ENCODE results near the gene ACTL6B.

ACTL6B gene

GRCh38 chr7:100606313-100606712 is 49.9 kb downstream of the ACTL6B start:
- Histone ChIP-seq H3K4me1 (ENCODE audit: control insufficient read depth in 1 of 2, insufficient read depth in 2 of 2, low read length in 2 of 2) (peaks cover 20 to 34% of the 10 kb centered on the region in 2 experiments), H3K23ac (ENCODE audit: low read length) (no peak overlapping the region), H3K18ac (ENCODE audit: low read length) (no peak overlapping the region), H2AFZ (ENCODE audit: insufficient read depth, low read length, poor library complexity) (no peak overlapping the region), H2AK5ac (ENCODE audit: low read length) (no peak overlapping the region), H3K14ac (ENCODE audit: low read length) (no peak overlapping the region), H2BK120ac (ENCODE audit: insufficient read depth, low read length, poor library complexity) (no peak overlapping the region), H3K9ac (ENCODE audit: low read length) (no peak overlapping the region), H2BK12ac (ENCODE audit: low read length) (no peak overlapping the region), H3K27ac (ENCODE audit: low read depth, low read length) (no peak overlapping the region), H4K12ac (ENCODE audit: low read depth, low read length) (no peak overlapping the region), H4K91ac (ENCODE audit: low read depth, low read length) (no peak overlapping the region), H3K79me1 (ENCODE audit: low read length) (peaks cover 17% of the 10 kb centered on the region), H3K27me3 (ENCODE audit: insufficient read depth, low read length) (no peaks in the 10 kb centered on the region), H3K9me3 (ENCODE audit: insufficient read depth, low read depth, low read length) (no peaks in the 10 kb centered on the region), H3K36me3 (ENCODE audit: control insufficient read depth in 1 of 2, insufficient read depth in 2 of 2, low read length in 2 of 2) (peaks cover 2 to 3% of the 10 kb centered on the region in 2 experiments), H4K8ac (ENCODE audit: low read depth, low read length) (no peak overlapping the region), H3K79me2 (ENCODE audit: control insufficient read depth, insufficient read depth, low read length, poor library complexity) (no peaks in the 10 kb centered on the region), H2BK5ac (ENCODE audit: low read depth, low read length, poor library complexity) (no peak overlapping the region), H3K4me3 (ENCODE audit: low read depth, low read length) (no peak overlapping the region), H3K4me2 (ENCODE audit: low read length) (no peak overlapping the region), H3K4ac (ENCODE audit: low read depth, low read length) (no peak overlapping the region)
- WGBS (ENCODE audit: extremely low coverage, insufficient coverage, insufficient read length): no CpG with 5 or more reads among the region's 12 CpGs
- no peak for DNase-seq

DNA sequence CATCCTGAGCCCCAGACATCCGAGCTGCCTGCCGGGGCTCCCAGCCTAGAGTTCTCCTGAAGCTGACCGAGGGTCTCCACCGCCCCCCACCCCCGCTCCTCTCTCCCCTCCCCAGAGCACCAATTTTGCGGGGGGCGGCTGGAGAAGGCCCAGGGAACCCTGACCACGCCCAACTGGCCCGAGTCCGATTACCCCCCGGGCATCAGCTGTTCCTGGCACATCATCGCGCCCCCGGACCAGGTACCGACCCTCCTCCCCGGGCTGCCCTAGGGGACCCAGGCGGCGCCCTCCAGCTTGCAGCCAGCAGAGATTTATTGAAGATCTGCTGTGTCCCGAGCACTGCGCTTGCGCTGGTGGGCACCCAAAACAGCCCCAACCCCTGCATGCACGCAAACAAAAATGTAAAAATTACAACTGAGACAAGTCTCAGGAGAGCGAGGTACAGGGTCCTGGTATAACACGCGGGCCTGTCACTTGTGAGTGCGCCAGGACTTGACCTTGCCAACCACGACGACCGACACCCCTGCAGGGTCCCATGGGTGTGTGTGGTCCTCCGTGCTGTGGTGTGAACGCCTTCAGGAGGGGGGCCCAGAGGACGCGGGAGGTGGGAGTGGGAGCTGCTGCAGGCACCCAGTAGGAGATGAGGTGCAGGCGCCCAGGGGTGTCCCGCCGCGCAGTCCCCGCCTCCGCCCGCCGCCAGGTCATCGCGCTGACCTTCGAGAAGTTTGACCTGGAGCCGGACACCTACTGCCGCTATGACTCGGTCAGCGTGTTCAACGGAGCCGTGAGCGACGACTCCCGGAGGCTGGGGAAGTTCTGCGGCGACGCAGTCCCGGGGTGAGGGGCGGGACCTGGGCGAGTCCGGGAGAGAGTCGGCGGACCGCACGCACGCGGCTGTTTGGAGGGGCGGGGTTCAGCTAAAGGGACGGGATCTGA is 51.0 kb downstream of the ACTL6B start:
- Histone ChIP-seq H3K36me3 (ENCODE audit: control insufficient read depth in 1 of 2, insufficient read depth in 2 of 2, low read length in 2 of 2) (peaks cover 2 to 3% of the 10 kb centered on the region in 2 experiments), H3K14ac (ENCODE audit: low read length) (peak overlapping the region; percentile 57), H2BK120ac (ENCODE audit: insufficient read depth, low read length, poor library complexity) (peak overlapping the region; percentile 57), H3K23ac (ENCODE audit: low read length) (no peak overlapping the region), H2AK5ac (ENCODE audit: low read length) (no peak overlapping the region), H3K4me3 (ENCODE audit: low read depth, low read length) (peak overlapping the region; percentile 65), H3K9me3 (ENCODE audit: insufficient read depth, low read depth, low read length) (no peaks in the 10 kb centered on the region), H3K18ac (ENCODE audit: low read length) (peak overlapping the region; percentile 85), H3K79me2 (ENCODE audit: control insufficient read depth, insufficient read depth, low read length, poor library complexity) (no peaks in the 10 kb centered on the region), H3K4me1 (ENCODE audit: control insufficient read depth in 1 of 2, insufficient read depth in 2 of 2, low read length in 2 of 2) (peaks cover 20 to 34% of the 10 kb centered on the region in 2 experiments), H3K9ac (ENCODE audit: low read length) (no peak overlapping the region), H4K91ac (ENCODE audit: low read depth, low read length) (no peak overlapping the region), H2BK5ac (ENCODE audit: low read depth, low read length, poor library complexity) (no peak overlapping the region), H3K27me3 (ENCODE audit: insufficient read depth, low read length) (no peaks in the 10 kb centered on the region), H3K79me1 (ENCODE audit: low read length) (peaks cover 17% of the 10 kb centered on the region), H3K27ac (ENCODE audit: low read depth, low read length) (no peak overlapping the region), H4K12ac (ENCODE audit: low read depth, low read length) (peak overlapping the region; percentile 55), H3K4me2 (ENCODE audit: low read length) (peak overlapping the region; percentile 97), H2AFZ (ENCODE audit: insufficient read depth, low read length, poor library complexity) (peak overlapping the region; percentile 32), H2BK12ac (ENCODE audit: low read length) (no peak overlapping the region), H4K8ac (ENCODE audit: low read depth, low read length) (peak overlapping the region; percentile 88), H3K4ac (ENCODE audit: low read depth, low read length) (no peak overlapping the region)
- WGBS (ENCODE audit: extremely low coverage, insufficient coverage, insufficient read length): no CpG with 5 or more reads among the region's 68 CpGs
- DNase-seq: peak; percentile 29 to 47

DNA sequence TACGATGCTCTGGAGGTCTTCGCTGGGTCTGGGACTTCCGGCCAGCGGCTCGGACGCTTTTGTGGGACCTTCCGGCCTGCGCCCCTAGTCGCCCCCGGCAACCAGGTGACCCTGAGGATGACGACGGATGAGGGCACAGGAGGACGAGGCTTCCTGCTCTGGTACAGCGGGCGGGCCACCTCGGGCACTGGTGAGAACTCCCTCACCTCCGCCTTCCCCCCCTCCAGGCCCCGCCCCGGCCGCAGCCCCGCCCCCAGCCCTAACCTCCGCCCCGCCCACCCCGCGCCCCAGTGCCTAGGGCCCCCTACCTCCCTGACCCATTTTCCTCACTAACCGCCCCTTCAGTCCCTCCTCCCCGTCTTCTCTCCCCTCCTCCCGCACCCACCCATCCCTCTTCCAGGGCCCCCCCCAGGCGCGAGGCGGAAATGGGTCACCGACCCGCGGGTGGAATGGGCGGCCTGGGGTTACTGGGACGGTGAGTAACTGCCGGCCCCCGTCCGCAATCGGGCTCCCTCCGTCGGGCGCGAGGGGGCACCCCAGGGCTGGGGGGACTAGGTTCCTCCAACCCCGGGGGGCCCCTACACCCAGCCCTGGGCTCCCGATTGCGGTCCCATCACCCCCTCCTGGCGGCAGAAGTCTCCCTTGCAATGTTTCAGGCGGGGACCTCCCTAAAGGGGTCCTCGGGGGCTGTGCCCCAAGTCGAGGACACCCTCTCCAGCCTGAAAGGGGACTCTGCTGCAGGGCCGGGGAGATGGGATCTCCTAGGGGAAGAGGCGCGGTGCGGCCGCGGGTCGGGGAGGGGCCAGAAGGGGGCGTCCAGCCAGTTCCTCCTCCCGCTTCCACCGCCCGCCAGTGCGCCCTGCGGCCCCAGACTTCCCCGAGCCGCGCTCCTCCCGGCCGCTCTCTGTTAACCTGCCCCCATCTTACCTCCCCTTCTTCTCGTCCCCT is 51.9 kb downstream of the ACTL6B start:
- peaks cover 2 to 3% of the 10 kb centered on the region in 2 experiments for H3K36me3 ChIP-seq (ENCODE audit: control insufficient read depth in 1 of 2, insufficient read depth in 2 of 2, low read length in 2 of 2)
- no peaks in the 10 kb centered on the region for H3K9me3 ChIP-seq (ENCODE audit: insufficient read depth, low read depth, low read length)
- no peak overlapping the region for H3K23ac ChIP-seq (ENCODE audit: low read length)
- H3K4me1 ChIP-seq (ENCODE audit: control insufficient read depth in 1 of 2, insufficient read depth in 2 of 2, low read length in 2 of 2): peaks cover 20 to 34% of the 10 kb centered on the region in 2 experiments
- H2BK120ac ChIP-seq (ENCODE audit: insufficient read depth, low read length, poor library complexity): peak overlapping the region; percentile 57
- H3K9ac ChIP-seq (ENCODE audit: low read length): peak overlapping the region; percentile 68
- H3K18ac ChIP-seq (ENCODE audit: low read length): peak overlapping the region; percentile 85
- H3K79me2 ChIP-seq (ENCODE audit: control insufficient read depth, insufficient read depth, low read length, poor library complexity): no peaks in the 10 kb centered on the region
- H3K4ac ChIP-seq (ENCODE audit: low read depth, low read length): peak overlapping the region; percentile 53
- H3K27ac ChIP-seq (ENCODE audit: low read depth, low read length): peak overlapping the region; percentile 48
- H2AFZ ChIP-seq (ENCODE audit: insufficient read depth, low read length, poor library complexity): peak overlapping the region; percentile 32
- DNase-seq: peak; percentile 60 to 73
- no peak overlapping the region for H2AK5ac ChIP-seq (ENCODE audit: low read length)
- H4K12ac ChIP-seq (ENCODE audit: low read depth, low read length): peak overlapping the region; percentile 34
- H3K4me2 ChIP-seq (ENCODE audit: low read length): peak overlapping the region; percentile 97
- no peak overlapping the region for H2BK12ac ChIP-seq (ENCODE audit: low read length)
- peak overlapping the region; percentile 56 for H2BK5ac ChIP-seq (ENCODE audit: low read depth, low read length, poor library complexity)
- peak overlapping the region; percentile 65 for H3K4me3 ChIP-seq (ENCODE audit: low read depth, low read length)
- H3K14ac ChIP-seq (ENCODE audit: low read length): peak overlapping the region; percentile 61
- WGBS (ENCODE audit: extremely low coverage, insufficient coverage, insufficient read length): no CpG with 5 or more reads among the region's 70 CpGs
- H3K27me3 ChIP-seq (ENCODE audit: insufficient read depth, low read length): no peaks in the 10 kb centered on the region
- H4K91ac ChIP-seq (ENCODE audit: low read depth, low read length): peak overlapping the region; percentile 87
- peak overlapping the region; percentile 88 for H4K8ac ChIP-seq (ENCODE audit: low read depth, low read length)
- peaks cover 17% of the 10 kb centered on the region for H3K79me1 ChIP-seq (ENCODE audit: low read length)

- Histone ChIP-seq H3K4me2 (ENCODE audit: low read length) (peak overlapping the region; percentile 65), H3K27ac (ENCODE audit: low read depth, low read length) (peak overlapping the region; percentile 31), H3K36me3 (ENCODE audit: control insufficient read depth in 1 of 2, insufficient read depth in 2 of 2, low read length in 2 of 2) (peaks cover 2 to 3% of the 10 kb centered on the region in 2 experiments), H2BK5ac (ENCODE audit: low read depth, low read length, poor library complexity) (no peak overlapping the region), H3K4ac (ENCODE audit: low read depth, low read length) (peak overlapping the region; percentile 22), H4K91ac (ENCODE audit: low read depth, low read length) (peak overlapping the region; percentile 45), H3K9ac (ENCODE audit: low read length) (no peak overlapping the region), H3K27me3 (ENCODE audit: insufficient read depth, low read length) (no peaks in the 10 kb centered on the region), H3K79me1 (ENCODE audit: low read length) (peaks cover 17% of the 10 kb centered on the region), H3K79me2 (ENCODE audit: control insufficient read depth, insufficient read depth, low read length, poor library complexity) (no peaks in the 10 kb centered on the region), H3K4me3 (ENCODE audit: low read depth, low read length) (peak overlapping the region; percentile 57), H2AFZ (ENCODE audit: insufficient read depth, low read length, poor library complexity) (peak overlapping the region; percentile 24), H3K9me3 (ENCODE audit: insufficient read depth, low read depth, low read length) (no peaks in the 10 kb centered on the region), H4K8ac (ENCODE audit: low read depth, low read length) (peak overlapping the region; percentile 69), H4K12ac (ENCODE audit: low read depth, low read length) (peak overlapping the region; percentile 33), H3K23ac (ENCODE audit: low read length) (no peak overlapping the region), H3K14ac (ENCODE audit: low read length) (peak overlapping the region; percentile 5), H2BK12ac (ENCODE audit: low read length) (no peak overlapping the region), H3K4me1 (ENCODE audit: control insufficient read depth in 1 of 2, insufficient read depth in 2 of 2, low read length in 2 of 2) (peaks cover 20 to 34% of the 10 kb centered on the region in 2 experiments), H2AK5ac (ENCODE audit: low read length) (no peak overlapping the region), H3K18ac (ENCODE audit: low read length) (peak overlapping the region; percentile 28), H2BK120ac (ENCODE audit: insufficient read depth, low read length, poor library complexity) (peak overlapping the region; percentile 2)
- DNase-seq: peak in 1 of 2 donors; percentile 19
- no CpG with 5 or more reads among the region's 10 CpGs for WGBS (ENCODE audit: extremely low coverage, insufficient coverage, insufficient read length)
Observed at GRCh38 chr7:100603726-100604027, 52.6 kb downstream of the ACTL6B start.
